Measurements from ENCODE around the gene DGKD. TPM values are rescaled to one million over a fixed set of nuclear protein-coding genes. Genes with fewer than 3 reads are reported as not detected.

The DGKD gene
- total and polyA plus RNA-seq, 9 of the 15 experiments (the other 6 are each of a cell fraction or from before 2014, with no cell fraction given): 0.52 to 29.5 (median 10.6) TPM

DNA sequence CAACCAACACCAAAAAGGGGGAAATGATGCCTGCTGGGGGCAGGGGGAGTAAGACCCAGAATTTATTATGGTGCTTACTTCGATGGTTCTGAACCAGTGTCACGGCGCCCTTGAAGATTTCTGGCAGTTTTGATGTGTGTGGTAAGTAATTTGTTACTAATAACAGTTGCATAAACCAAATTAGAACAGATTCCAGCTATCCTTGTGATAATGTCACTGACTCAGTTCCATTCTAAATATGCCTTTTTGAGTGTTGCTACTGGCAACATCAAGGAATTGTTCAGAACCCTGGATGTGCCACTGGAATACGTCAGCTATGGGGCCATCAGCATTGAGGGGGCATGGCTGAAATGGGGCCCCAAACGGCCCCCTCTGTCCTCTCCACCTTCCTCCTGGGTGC lies 35.0 kb upstream of the DGKD start:
- BruUV-seq (replicated peaks): no TSS peak
- WGBS (ENCODE audit: insufficient coverage, low coverage, missing lambda C conversion rate): 16% methylated on average over 5 of the region's 5 CpGs
- Histone ChIP-seq H3K9me1 (ENCODE audit: control insufficient read depth, insufficient read depth, low read length) (no peaks in the 10 kb centered on the region), H3K9me3 (replicated peaks; ENCODE audit: control insufficient read depth, insufficient read depth, low read depth, low read length) (no peaks in the 10 kb centered on the region), H3K27ac (ENCODE audit: extremely low read depth, low read depth, low read length) (no peak overlapping the region), H2AFZ (ENCODE audit: low read depth, low read length) (no peak overlapping the region), H3K79me2 (ENCODE audit: control insufficient read depth, insufficient read depth, low read length) (no peaks in the 10 kb centered on the region), H3K27me3 (ENCODE audit: control insufficient read depth in 2 of 2, insufficient read depth in 2 of 2, low read length in 2 of 2) (peaks cover 0 to 29% of the 10 kb centered on the region in 2 experiments; a peak in 2 of 5 replicates), H3K4me1 (replicated peaks in 1 of 2; ENCODE audit: control insufficient read depth in 2 of 2, insufficient read depth in 2 of 2, low read length in 2 of 2) (no peaks in the 10 kb centered on the region), H3K36me3 (ENCODE audit: control insufficient read depth, insufficient read depth, low read length) (no peaks in the 10 kb centered on the region), H3K9ac (ENCODE audit: insufficient read depth in 1 of 2, low read depth in 2 of 2, low read length in 2 of 2) (no peak overlapping the region), H4K20me1 (replicated peaks; ENCODE audit: control insufficient read depth, insufficient read depth, low read length) (no peaks in the 10 kb centered on the region), H3K4me2 (ENCODE audit: insufficient read depth, low read length) (no peak overlapping the region), H3K4me3 (no peak overlapping the region)
- no peak for FAIRE-seq
- ATAC-seq: no peak
- in situ Hi-C loops (cut with MboI): no loop called here
- intact Hi-C loops (cut with micrococcal nuclease): no loop called here
- ChIA-PET CTCF (ENCODE audit: low intra/inter-chr PET ratio) (no interaction called here), POLR2A (no interaction called here)
- TF ChIP-seq NONO (IDR thresholded peaks at IDR 0.05; ENCODE audit: low read depth in 2 of 2, low read length in 1 of 2) (no peak), IFI16 (CRISPR knock-in tag; IDR thresholded peaks at IDR 0.05) (no peak), CCAR2 (IDR thresholded peaks at IDR 0.05; ENCODE audit: low read depth, low read length) (no peak), CBX5 (IDR thresholded peaks at IDR 0.05; ENCODE audit: borderline replicate concordance, low read depth) (no peak), ZNF174 (CRISPR knock-in tag; IDR thresholded peaks at IDR 0.05) (no peak), HDAC8 (tag; IDR thresholded peaks at IDR 0.05) (no peak), FOXJ2 (tag; IDR thresholded peaks at IDR 0.05) (no peak), SLC30A9 (CRISPR knock-in tag; IDR thresholded peaks at IDR 0.05) (no peak), U2AF1 (optimal IDR thresholded peaks at IDR 0.05; ENCODE audit: low read depth, low read length) (no peak), MBD2 (IDR thresholded peaks at IDR 0.05; ENCODE audit: borderline replicate concordance, low read depth) (no peak)
- TF ChIP-seq, protein P1, sequence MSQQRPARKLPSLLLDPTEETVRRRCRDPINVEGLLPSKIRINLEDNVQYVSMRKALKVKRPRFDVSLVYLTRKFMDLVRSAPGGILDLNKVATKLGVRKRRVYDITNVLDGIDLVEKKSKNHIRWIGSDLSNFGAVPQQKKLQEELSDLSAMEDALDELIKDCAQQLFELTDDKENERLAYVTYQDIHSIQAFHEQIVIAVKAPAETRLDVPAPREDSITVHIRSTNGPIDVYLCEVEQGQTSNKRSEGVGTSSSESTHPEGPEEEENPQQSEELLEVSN (IDR thresholded peaks at IDR 0.05; ENCODE audit: borderline replicate concordance in 1 of 2, extremely low read depth in 1 of 2, insufficient read depth in 1 of 2, insufficient read length in 1 of 2, low read depth in 1 of 2, low read length in 1 of 2, poor library complexity in 1 of 2, severe bottlenecking in 1 of 2): no peak
- TF ChIP-seq, protein P2, sequence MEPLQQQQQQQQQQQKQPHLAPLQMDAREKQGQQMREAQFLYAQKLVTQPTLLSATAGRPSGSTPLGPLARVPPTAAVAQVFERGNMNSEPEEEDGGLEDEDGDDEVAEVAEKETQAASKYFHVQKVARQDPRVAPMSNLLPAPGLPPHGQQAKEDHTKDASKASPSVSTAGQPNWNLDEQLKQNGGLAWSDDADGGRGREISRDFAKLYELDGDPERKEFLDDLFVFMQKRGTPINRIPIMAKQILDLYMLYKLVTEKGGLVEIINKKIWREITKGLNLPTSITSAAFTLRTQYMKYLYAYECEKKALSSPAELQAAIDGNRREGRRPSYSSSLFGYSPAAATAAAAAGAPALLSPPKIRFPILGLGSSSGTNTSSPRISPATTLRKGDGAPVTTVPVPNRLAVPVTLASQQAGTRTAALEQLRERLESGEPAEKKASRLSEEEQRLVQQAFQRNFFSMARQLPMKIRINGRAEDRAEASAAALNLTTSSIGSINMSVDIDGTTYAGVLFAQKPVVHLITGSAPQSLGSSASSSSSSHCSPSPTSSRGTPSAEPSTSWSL (CRISPR knock-in tag; IDR thresholded peaks at IDR 0.05; ENCODE audit: borderline replicate concordance): no peak
- TF ChIP-seq, protein P3, sequence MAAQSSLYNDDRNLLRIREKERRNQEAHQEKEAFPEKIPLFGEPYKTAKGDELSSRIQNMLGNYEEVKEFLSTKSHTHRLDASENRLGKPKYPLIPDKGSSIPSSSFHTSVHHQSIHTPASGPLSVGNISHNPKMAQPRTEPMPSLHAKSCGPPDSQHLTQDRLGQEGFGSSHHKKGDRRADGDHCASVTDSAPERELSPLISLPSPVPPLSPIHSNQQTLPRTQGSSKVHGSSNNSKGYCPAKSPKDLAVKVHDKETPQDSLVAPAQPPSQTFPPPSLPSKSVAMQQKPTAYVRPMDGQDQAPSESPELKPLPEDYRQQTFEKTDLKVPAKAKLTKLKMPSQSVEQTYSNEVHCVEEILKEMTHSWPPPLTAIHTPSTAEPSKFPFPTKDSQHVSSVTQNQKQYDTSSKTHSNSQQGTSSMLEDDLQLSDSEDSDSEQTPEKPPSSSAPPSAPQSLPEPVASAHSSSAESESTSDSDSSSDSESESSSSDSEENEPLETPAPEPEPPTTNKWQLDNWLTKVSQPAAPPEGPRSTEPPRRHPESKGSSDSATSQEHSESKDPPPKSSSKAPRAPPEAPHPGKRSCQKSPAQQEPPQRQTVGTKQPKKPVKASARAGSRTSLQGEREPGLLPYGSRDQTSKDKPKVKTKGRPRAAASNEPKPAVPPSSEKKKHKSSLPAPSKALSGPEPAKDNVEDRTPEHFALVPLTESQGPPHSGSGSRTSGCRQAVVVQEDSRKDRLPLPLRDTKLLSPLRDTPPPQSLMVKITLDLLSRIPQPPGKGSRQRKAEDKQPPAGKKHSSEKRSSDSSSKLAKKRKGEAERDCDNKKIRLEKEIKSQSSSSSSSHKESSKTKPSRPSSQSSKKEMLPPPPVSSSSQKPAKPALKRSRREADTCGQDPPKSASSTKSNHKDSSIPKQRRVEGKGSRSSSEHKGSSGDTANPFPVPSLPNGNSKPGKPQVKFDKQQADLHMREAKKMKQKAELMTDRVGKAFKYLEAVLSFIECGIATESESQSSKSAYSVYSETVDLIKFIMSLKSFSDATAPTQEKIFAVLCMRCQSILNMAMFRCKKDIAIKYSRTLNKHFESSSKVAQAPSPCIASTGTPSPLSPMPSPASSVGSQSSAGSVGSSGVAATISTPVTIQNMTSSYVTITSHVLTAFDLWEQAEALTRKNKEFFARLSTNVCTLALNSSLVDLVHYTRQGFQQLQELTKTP (IDR thresholded peaks at IDR 0.05; ENCODE audit: low read depth in 1 of 2, partially characterized antibody in 2 of 2): no peak
- no peak for DNase-seq (ENCODE audit: extremely low read depth in 1 of 4, low spot score in 3 of 4)
